Tibial artery (tissue), 4 donors: ENCODE measurements around the gene PAPSS2.
"Not testable (repeated sequence)": the region's sequence is repeated elsewhere in the genome, so short reads cannot be mapped to it uniquely, and the experiment has no call there.

Experiments
- DNase-seq, 2 donors: peaks; one replicate each; pipeline ENCODE4 v3.0.0-alpha.2; 2019
- H3K27ac ChIP-seq, 2 donors: fragments of 200-600 bp; sonication (generic) in 1 of 2; 1 replicate in 1 of 2; 2 replicates in 1 of 2; pipeline ENCODE4 v1.5.1; 2018 to 2019; ENCODE audit warnings: mild to moderate bottlenecking in 1 of 2
- H3K27me3 ChIP-seq, 2 donors: fragments of 200-600 bp; sonication (generic) in 1 of 2; one replicate each; pipeline versions ENCODE4 v1.5.1 to v1.6.0; 2016 to 2019
- H3K36me3 ChIP-seq, 3 donors: fragments of 200-600 bp; sonication (generic) in 2 of 3; one replicate each; pipeline ENCODE4 v1.5.1; 2016 to 2019; ENCODE audit warnings: mild to moderate bottlenecking in 2 of 3
- H3K4me1 ChIP-seq, 4 donors: fragments of 200-600 bp; sonication (generic) in 2 of 4; 1 replicate in 3 of 4; 2 replicates in 1 of 4; pipeline ENCODE4 v1.5.1; 2016 to 2019
- H3K4me3 ChIP-seq, 2 donors: fragments of 200-600 bp; sonication (generic) in 1 of 2; 1 replicate in 1 of 2; 2 replicates in 1 of 2; pipeline ENCODE4 v1.5.1; 2018 to 2019; ENCODE audit warnings: mild to moderate bottlenecking in 2 of 2
- H3K9me3 ChIP-seq, 3 donors: fragments of 200-600 bp; sonication (generic) in 1 of 3; one replicate each; pipeline ENCODE4 v1.5.1; 2016 to 2019
- intact Hi-C: fragments of 100-400 bp; cut with DNase I; formaldehyde crosslinking; loops from one replicate; pipeline ENCODE4 v1.15.0; 2023; ENCODE audit warnings: low total_unique reads
- TF ChIP-seq, protein P1 (sequence below), 2 experiments: fragments of 200-600 bp in 1 of 2; fragments of 450-650 bp in 1 of 2; IDR thresholded peaks; one replicate each; pipeline ENCODE4 v1.5.1; 2017 to 2019; ENCODE audit warnings: antibody characterized with exemption in 2 of 2, mild to moderate bottlenecking in 1 of 2, moderate library complexity in 1 of 2

The PAPSS2 gene

DNA sequence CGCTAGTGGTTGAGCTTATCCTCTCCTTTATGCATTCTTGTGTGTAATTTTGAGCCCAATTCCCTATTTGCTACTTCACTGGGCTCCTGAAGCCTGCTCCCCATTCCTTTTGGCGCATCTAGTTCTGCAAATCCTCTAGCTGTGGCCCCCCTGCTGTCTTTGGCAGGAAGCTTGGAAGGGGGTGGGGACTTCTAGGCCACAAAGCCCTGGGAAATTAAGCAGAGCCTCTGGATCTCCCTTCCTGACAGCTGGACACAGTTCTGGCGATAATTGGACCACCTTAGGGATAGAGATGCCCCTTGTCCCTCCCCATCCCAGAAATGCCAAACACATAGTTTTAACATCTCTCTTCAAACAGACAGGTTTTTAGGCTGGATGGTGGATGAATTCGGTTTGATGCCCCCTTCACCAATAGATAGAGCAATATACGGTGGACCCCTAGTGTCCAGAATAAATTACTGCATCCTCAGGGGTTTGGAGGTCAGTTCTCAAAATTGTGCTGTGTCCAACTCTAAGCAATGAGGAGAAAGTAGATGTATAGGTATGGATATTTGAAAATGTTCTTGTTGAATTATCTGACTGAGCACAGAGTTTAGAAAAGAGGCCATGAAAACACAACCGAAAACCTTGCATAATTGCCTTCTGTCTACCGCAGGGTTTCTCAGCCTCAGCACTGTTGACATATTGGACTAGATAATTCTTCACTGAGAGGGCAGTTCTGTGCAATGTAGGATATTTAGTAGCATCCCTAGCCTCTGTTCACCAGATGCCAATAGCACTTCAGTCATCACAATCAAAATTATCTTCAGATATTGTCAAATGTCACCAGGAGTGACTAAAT is 75.5 kb downstream of the PAPSS2 start:
- Histone ChIP-seq H3K4me3 (no peak overlapping the region), H3K27me3 (no peaks in the 10 kb centered on the region), H3K9me3 (no peaks in the 10 kb centered on the region), H3K27ac (no peak overlapping the region), H3K4me1 (peaks cover 0 to 6% (median 3%) of the 10 kb centered on the region in 4 donors), H3K36me3 (no peaks in the 10 kb centered on the region)
- DNase-seq, result no peak
- intact Hi-C loops, result loop anchor here (2.0 to 5.0 kb wide), 2 partner anchors 73 to 202 kb away; no protein-coding TSS in a partner anchor
- TF ChIP-seq, protein P1, sequence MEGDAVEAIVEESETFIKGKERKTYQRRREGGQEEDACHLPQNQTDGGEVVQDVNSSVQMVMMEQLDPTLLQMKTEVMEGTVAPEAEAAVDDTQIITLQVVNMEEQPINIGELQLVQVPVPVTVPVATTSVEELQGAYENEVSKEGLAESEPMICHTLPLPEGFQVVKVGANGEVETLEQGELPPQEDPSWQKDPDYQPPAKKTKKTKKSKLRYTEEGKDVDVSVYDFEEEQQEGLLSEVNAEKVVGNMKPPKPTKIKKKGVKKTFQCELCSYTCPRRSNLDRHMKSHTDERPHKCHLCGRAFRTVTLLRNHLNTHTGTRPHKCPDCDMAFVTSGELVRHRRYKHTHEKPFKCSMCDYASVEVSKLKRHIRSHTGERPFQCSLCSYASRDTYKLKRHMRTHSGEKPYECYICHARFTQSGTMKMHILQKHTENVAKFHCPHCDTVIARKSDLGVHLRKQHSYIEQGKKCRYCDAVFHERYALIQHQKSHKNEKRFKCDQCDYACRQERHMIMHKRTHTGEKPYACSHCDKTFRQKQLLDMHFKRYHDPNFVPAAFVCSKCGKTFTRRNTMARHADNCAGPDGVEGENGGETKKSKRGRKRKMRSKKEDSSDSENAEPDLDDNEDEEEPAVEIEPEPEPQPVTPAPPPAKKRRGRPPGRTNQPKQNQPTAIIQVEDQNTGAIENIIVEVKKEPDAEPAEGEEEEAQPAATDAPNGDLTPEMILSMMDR (IDR thresholded peaks at IDR 0.05), result peak; percentile 69 to 85

GRCh38 chr10:87738253-87738652 is 78.6 kb downstream of the PAPSS2 start:
- DNase-seq, intact Hi-C loops, H3K36me3 ChIP-seq: not testable (repeated sequence)

DNA sequence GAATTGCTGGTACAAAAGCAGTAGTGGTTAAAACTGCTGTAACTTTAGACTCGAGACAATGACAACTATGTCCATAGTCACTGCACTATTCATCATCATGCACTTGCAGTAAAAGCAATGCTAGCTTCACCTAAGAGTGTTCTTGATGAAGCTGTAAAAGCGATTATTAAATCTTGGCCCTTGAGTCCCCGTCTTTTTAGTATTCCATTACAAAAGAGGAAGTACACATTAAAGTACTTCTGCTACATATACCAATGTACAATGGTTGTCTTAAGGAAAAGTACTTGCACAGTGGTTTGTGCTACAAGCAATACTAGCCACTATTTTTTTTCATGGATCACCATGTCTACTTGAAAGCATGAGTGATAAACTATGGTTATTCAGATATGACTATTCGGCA is 80.0 kb downstream of the PAPSS2 start:
- no peak for DNase-seq
- Histone ChIP-seq H3K4me1 (peaks cover 0 to 8% (median 2%) of the 10 kb centered on the region in 4 donors), H3K36me3 (peaks cover 0 to 9% (median 8%) of the 10 kb centered on the region in 3 donors), H3K27ac (no peak overlapping the region), H3K27me3 (no peaks in the 10 kb centered on the region), H3K4me3 (no peak overlapping the region), H3K9me3 (no peaks in the 10 kb centered on the region)
- TF ChIP-seq, protein P1 (IDR thresholded peaks at IDR 0.05), result no peak
- intact Hi-C loops, result no loop called here

More at GRCh38 chr10:87738253-87738652, 78.6 kb downstream of the PAPSS2 start:
- H3K27ac ChIP-seq, H3K4me1 ChIP-seq, H3K9me3 ChIP-seq, H3K4me3 ChIP-seq, H3K27me3 ChIP-seq: not testable (repeated sequence)

DNA sequence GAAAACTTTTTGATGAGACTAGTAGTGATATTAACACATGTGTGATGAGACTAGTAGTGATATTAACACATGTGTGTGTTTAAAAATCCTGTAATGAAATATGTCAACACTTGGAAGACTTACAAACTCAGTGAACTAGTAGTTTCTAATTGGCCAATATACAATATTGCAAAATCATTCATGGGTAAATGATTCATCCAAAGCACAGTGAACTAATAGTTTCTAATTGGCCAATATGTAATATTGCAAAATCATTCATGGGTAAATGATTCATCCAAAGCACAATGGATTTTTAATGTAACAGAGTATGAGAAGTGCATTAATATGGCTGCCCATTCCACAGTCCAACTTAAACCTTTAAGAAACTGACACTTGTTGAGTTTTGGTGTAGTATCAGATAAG is 80.6 kb downstream of the PAPSS2 start:
- DNase-seq, result no peak
- Histone ChIP-seq H3K36me3 (peaks cover 0 to 14% (median 11%) of the 10 kb centered on the region in 3 donors), H3K27ac (no peak overlapping the region), H3K4me1 (peaks cover 0 to 4% (median 0%) of the 10 kb centered on the region in 4 donors), H3K27me3 (no peaks in the 10 kb centered on the region), H3K9me3 (no peaks in the 10 kb centered on the region), H3K4me3 (no peak overlapping the region)
- intact Hi-C loops, result no loop called here
- TF ChIP-seq, protein P1 (IDR thresholded peaks at IDR 0.05), result no peak

- H3K4me3 ChIP-seq, H3K27ac ChIP-seq, H3K27me3 ChIP-seq, H3K9me3 ChIP-seq, H3K4me1 ChIP-seq, intact Hi-C loops: not testable (repeated sequence)
- peak in 1 of 2 donors; percentile 25 for DNase-seq
- peaks cover 0 to 16% (median 15%) of the 10 kb centered on the region in 3 donors for H3K36me3 ChIP-seq
Observed at GRCh38 chr10:87742992-87743610, 83.4 kb downstream of the PAPSS2 start.

GRCh38 chr10:87744606-87745005 is 84.9 kb downstream of the PAPSS2 start:
- no peak for DNase-seq
- Histone ChIP-seq H3K27me3 (no peaks in the 10 kb centered on the region), H3K36me3 (peaks cover 0 to 16% (median 15%) of the 10 kb centered on the region in 3 donors), H3K9me3 (no peaks in the 10 kb centered on the region), H3K4me1 (peaks cover 0 to 4% (median 0%) of the 10 kb centered on the region in 4 donors), H3K4me3 (no peak overlapping the region), H3K27ac (no peak overlapping the region)
- TF ChIP-seq, protein P1 (IDR thresholded peaks at IDR 0.05), result no peak
- intact Hi-C loops, result no loop called here
